GM23338 (cell line): ENCODE data around the gene GAS2. TPM values are rescaled to one million over a fixed set of nuclear protein-coding genes. Genes with fewer than 3 reads are reported as not detected.

Experiments used
- ATAC-seq: fragments of 200-7000 bp; cut with Tn5 transposase; 3 replicates; pipeline ENCODE4 v1.9.1; 2020
- DNase-seq: peaks from one replicate; pipeline ENCODE4 v3.0.0-alpha.2; 2015; ENCODE audit warnings: low spot score
- H2AFZ ChIP-seq: fragments of 200-600 bp; sonication (generic); 2 replicates; pipeline ENCODE4 v1.8.0; 2016; ENCODE audit warnings: antibody characterized with exemption, mild to moderate bottlenecking, moderate library complexity
- H3F3A ChIP-seq: fragments of 200-600 bp; sonication (generic); replicated peaks from 2 replicates; pipeline ENCODE4 v1.8.0; 2017; ENCODE audit warnings: antibody characterized with exemption, mixed run types, low read depth
- H3K27ac ChIP-seq: fragments of 200-600 bp; sonication (generic); 2 replicates; pipeline ENCODE4 v1.6.1; 2016; ENCODE audit warnings: low read depth
- H3K27me3 ChIP-seq: fragments of 200-600 bp; sonication (generic); 2 replicates; pipeline ENCODE4 v1.8.0; 2016; ENCODE audit warnings: mild to moderate bottlenecking, mixed run types, moderate library complexity; ENCODE audit not compliant: insufficient read depth
- H3K36me3 ChIP-seq: fragments of 200-600 bp; sonication (generic); 2 replicates; pipeline ENCODE4 v1.8.0; 2016; ENCODE audit warnings: mild to moderate bottlenecking; ENCODE audit not compliant: insufficient read depth
- H3K4me1 ChIP-seq: fragments of 200-600 bp; sonication (generic); 2 replicates; pipeline ENCODE4 v1.8.0; 2016; ENCODE audit warnings: mild to moderate bottlenecking, moderate library complexity; ENCODE audit not compliant: insufficient read depth
- H3K4me2 ChIP-seq: fragments of 200-600 bp; sonication (generic); 2 replicates; pipeline ENCODE4 v1.7.1; 2017; ENCODE audit warnings: mixed run types
- H3K4me3 ChIP-seq: fragments of 200-600 bp; sonication (generic); 2 replicates; pipeline ENCODE4 v1.6.1; 2016; ENCODE audit warnings: mixed run types
- H3K79me2 ChIP-seq: fragments of 200-600 bp; sonication (generic); replicated peaks from 2 replicates; pipeline ENCODE4 v1.8.0; 2017; ENCODE audit warnings: mild to moderate bottlenecking; ENCODE audit not compliant: insufficient read depth
- H3K9me2 ChIP-seq: fragments of 200-600 bp; sonication (generic); 2 replicates; pipeline ENCODE4 v1.8.0; 2017; ENCODE audit not compliant: insufficient read depth
- H4K20me1 ChIP-seq: fragments of 200-600 bp; sonication (generic); replicated peaks from 2 replicates; pipeline ENCODE4 v1.8.0; 2017; ENCODE audit warnings: mild to moderate bottlenecking; ENCODE audit not compliant: insufficient read depth
- H3K27ac Mint-ChIP-seq: 2 replicates; pipeline ENCODE4 v1.8.0; 2020; ENCODE audit warnings: inconsistent platforms, mild to moderate bottlenecking, moderate library complexity, mixed read lengths
- H3K27me3 Mint-ChIP-seq: 3 replicates; pipeline ENCODE4 v1.8.0; 2022; ENCODE audit warnings: low read depth, mild to moderate bottlenecking, moderate library complexity, mixed read lengths, inconsistent platforms; ENCODE audit not compliant: insufficient read depth, poor library complexity
- H3K36me3 Mint-ChIP-seq: 3 replicates; pipeline ENCODE4 v1.8.0; 2021; ENCODE audit warnings: low read depth, mild to moderate bottlenecking, inconsistent platforms, moderate library complexity, mixed read lengths
- H3K4me1 Mint-ChIP-seq: 3 replicates; pipeline ENCODE4 v1.8.0; 2020; ENCODE audit warnings: mild to moderate bottlenecking, inconsistent platforms, mixed read lengths
- H3K4me3 Mint-ChIP-seq: 3 replicates; pipeline ENCODE4 v1.8.0; 2021; ENCODE audit warnings: moderate library complexity, mild to moderate bottlenecking, inconsistent platforms, mixed read lengths
- H3K9me3 Mint-ChIP-seq: 3 replicates; pipeline ENCODE4 v1.8.0; 2020; ENCODE audit warnings: moderate library complexity, mild to moderate bottlenecking, inconsistent platforms, mixed read lengths
- CREB1 ChIP-seq: fragments of 250-450 bp; sonication (Bioruptor Pico); IDR thresholded peaks from 2 replicates; pipeline ENCODE4 v1.5.0; 2020; ENCODE audit warnings: low read depth, mild to moderate bottlenecking, moderate library complexity
- CTCF ChIP-seq, 2 experiments: fragments of 200-600 bp in 1 of 2; sonication (generic) in 1 of 2; conservative IDR thresholded peaks; 2 replicates each; pipeline versions ENCODE4 v1.5.1 to v1.6.1; 2016 to 2017; ENCODE audit warnings: antibody characterized with exemption in 2 of 2, low read depth in 2 of 2, mild to moderate bottlenecking in 2 of 2, moderate library complexity in 1 of 2
- ETS1 ChIP-seq: IDR thresholded peaks from 2 replicates; pipeline ENCODE4 v1.6.1; 2016; ENCODE audit warnings: antibody characterized with exemption
- EZH2 ChIP-seq: fragments of 200-600 bp; sonication (generic); IDR thresholded peaks from one replicate; pipeline ENCODE4 v1.8.0; 2017; ENCODE audit warnings: antibody characterized with exemption, mild to moderate bottlenecking, low read depth; ENCODE audit not compliant: unreplicated experiment
- EZH2phosphoT487 ChIP-seq: fragments of 200-600 bp; sonication (generic); IDR thresholded peaks from one replicate; pipeline ENCODE4 v1.8.1; 2018; ENCODE audit warnings: antibody characterized with exemption; ENCODE audit not compliant: unreplicated experiment
- JUNB ChIP-seq: IDR thresholded peaks from one replicate; pipeline ENCODE4 v1.6.1; 2016; ENCODE audit warnings: antibody characterized with exemption; ENCODE audit not compliant: unreplicated experiment
- NANOG ChIP-seq: IDR thresholded peaks from 2 replicates; pipeline ENCODE4 v1.6.1; 2016; ENCODE audit warnings: antibody characterized with exemption, borderline replicate concordance
- POLR2AphosphoS5 ChIP-seq: IDR thresholded peaks from 2 replicates; pipeline ENCODE4 v1.6.1; 2016; ENCODE audit warnings: antibody characterized with exemption, low read depth
- REST ChIP-seq: IDR thresholded peaks from one replicate; pipeline ENCODE4 v1.6.1; 2018; ENCODE audit warnings: antibody characterized with exemption; ENCODE audit not compliant: unreplicated experiment
- STAT1 ChIP-seq: IDR thresholded peaks from one replicate; pipeline ENCODE4 v1.6.1; 2016; ENCODE audit warnings: antibody characterized with exemption; ENCODE audit not compliant: unreplicated experiment
- ZNF114 ChIP-seq: fragments of 250-450 bp; sonication (Bioruptor Pico); IDR thresholded peaks from 2 replicates; pipeline ENCODE4 v1.5.0; 2020; ENCODE audit warnings: mild to moderate bottlenecking, moderate library complexity
- ZNF331 ChIP-seq: fragments of 250-450 bp; sonication (Bioruptor Pico); IDR thresholded peaks from 2 replicates; pipeline ENCODE4 v1.5.0; 2020; ENCODE audit warnings: low read depth, mild to moderate bottlenecking, moderate library complexity
- ZNF462 ChIP-seq: fragments of 250-450 bp; sonication (Bioruptor Pico); IDR thresholded peaks from 2 replicates; pipeline ENCODE4 v1.5.0; 2020; ENCODE audit warnings: mild to moderate bottlenecking, moderate library complexity
- polyA plus RNA-seq: library from polyadenylated mRNA; unstranded; fragments of >200 nt; fragmentation: Nextera tagmentation; extraction: Ambion mirVana; gene quantifications from 2 replicates; pipeline ENCODE4 v1.2.1, GENCODE V29; 2016
- total RNA-seq: library from RNA; depleted of rRNA; stranded (reverse); fragments of >200 nt; shearing (Covaris generic); gene quantifications from 2 replicates; pipeline ENCODE4 v1.2.3, GENCODE V29; 2014

The GAS2 gene
- total and polyA plus RNA-seq, 2 experiments from 2014 or later = 2.6 to 6.7 TPM

- Histone ChIP-seq H3K4me3 (no peak overlapping the region), H3K4me2 (no peak overlapping the region), H3F3A (no peaks in the 10 kb centered on the region), H3K9me2 (no peaks in the 10 kb centered on the region), H3K4me1 (no peaks in the 10 kb centered on the region; the same call in 1 of the 2 replicates), H2AFZ (peak overlapping the region; percentile 12; the same call in 1 of the 2 replicates), H3K79me2 (no peaks in the 10 kb centered on the region), H3K27ac (no peak overlapping the region), H4K20me1 (no peaks in the 10 kb centered on the region), H3K27me3 (no peaks in the 10 kb centered on the region), H3K36me3 (no peaks in the 10 kb centered on the region)
- TF ChIP-seq STAT1 = no peak
- no peak for TF ChIP-seq ZNF114 (CRISPR knock-in tag)
- TF ChIP-seq REST = no peak
- TF ChIP-seq EZH2 = no peak
- no peak for TF ChIP-seq ETS1
- no peak for TF ChIP-seq EZH2phosphoT487
- TF ChIP-seq CREB1 (CRISPR knock-in tag) = no peak
- no peak for TF ChIP-seq JUNB
- TF ChIP-seq POLR2AphosphoS5 = no peak
- TF ChIP-seq CTCF (conservative IDR thresholded peaks at IDR 0.05; ENCODE audit: low read depth in 2 of 2) = no peak
- TF ChIP-seq ZNF462 = no peak
- TF ChIP-seq ZNF331 (CRISPR knock-in tag) = no peak
- no peak for TF ChIP-seq NANOG
- H3K4me1 Mint-ChIP-seq = peaks cover 2% of the 10 kb centered on the region; the same call in 2 of the 3 replicates
- H3K9me3 Mint-ChIP-seq = no peaks in the 10 kb centered on the region
- DNase-seq (no peak), ATAC-seq (no peak)
- no peaks in the 10 kb centered on the region for H3K27me3 Mint-ChIP-seq
- no peaks in the 10 kb centered on the region for H3K36me3 Mint-ChIP-seq
- no peak overlapping the region for H3K4me3 Mint-ChIP-seq
- no peak overlapping the region for H3K27ac Mint-ChIP-seq
These were observed 108.8 kb downstream of the GAS2 start for GRCh38 chr11:22775248-22775647.
